HG03139 (cell line): ENCODE results near the gene INO80B.
"Not testable (repeated sequence)": the region's sequence is repeated elsewhere in the genome, so short reads cannot be mapped to it uniquely, and the experiment has no call there.

Experiments used
- ATAC-seq: cut with Tn5 transposase; IDR thresholded peaks from one replicate; pipeline ENCODE4 v1.9.1; 2021; ENCODE audit not compliant: unreplicated experiment

Gene INO80B

GRCh38 chr2:74474899-74475298, 20.0 kb downstream of the INO80B start:
- ATAC-seq = no peak

GRCh38 chr2:74481431-74481830, 26.5 kb downstream of the INO80B start:
- no peak for ATAC-seq

- ATAC-seq = peak; percentile 34
Observed at GRCh38 chr2:74481961-74482800, 27.3 kb downstream of the INO80B start.

- ATAC-seq = peak; percentile 80
Observed at GRCh38 chr2:74482801-74483674, 28.2 kb downstream of the INO80B start, which contains the start of the genes CCDC142 and TTC31. Gene CCDC142, minus strand, starts transcription at chr2:74482998. Its CDS starts 161 bp downstream, at chr2:74482837. Gene TTC31, plus strand, starts transcription at chr2:74483081. Its CDS starts 15 bp downstream, at chr2:74483096.

- ATAC-seq = not testable (repeated sequence)
Observed at GRCh38 chr2:74483675-74484164, 28.8 kb downstream of the INO80B start.

- no peak for ATAC-seq
Observed at GRCh38 chr2:74486141-74486540, 31.3 kb downstream of the INO80B start.

- ATAC-seq = no peak
Observed at GRCh38 chr2:74488643-74489481, 34.0 kb downstream of the INO80B start.

- ATAC-seq = no peak
Observed at GRCh38 chr2:74489906-74490305, 35.0 kb downstream of the INO80B start.

GRCh38 chr2:74491648-74492544, 37.0 kb downstream of the INO80B start:
- ATAC-seq = no peak

GRCh38 chr2:74493546-74493945, 38.7 kb downstream of the INO80B start:
- no peak for ATAC-seq

GRCh38 chr2:74495440-74495839, 40.6 kb downstream of the INO80B start:
- no peak for ATAC-seq

GRCh38 chr2:74496997-74497776, 42.3 kb downstream of the INO80B start:
- no peak for ATAC-seq

- no peak for ATAC-seq
Observed at GRCh38 chr2:74497777-74498499, 43.1 kb downstream of the INO80B start.

GRCh38 chr2:74498500-74499266, 43.8 kb downstream of the INO80B start:
- ATAC-seq = no peak

GRCh38 chr2:74499267-74499939, 44.5 kb downstream of the INO80B start, which contains the start of gene LBX2:
Gene LBX2, minus strand, starts transcription at chr2:74499603. Its CDS starts 66 bp downstream, at chr2:74499537.
- ATAC-seq = no peak

- no peak for ATAC-seq
Observed at GRCh38 chr2:74499940-74500577, 45.2 kb downstream of the INO80B start.
